ENCODE data around the gene IL27RA. TPM values are rescaled to one million over a fixed set of nuclear protein-coding genes. Genes with fewer than 3 reads are reported as not detected.

The IL27RA gene
- total RNA-seq, 1 experiment from 2014 or later, result 5.1 TPM

- DNase-seq (ENCODE audit: extremely low read depth, low read depth), result no peak
Observed at GRCh38 chr19:14081797-14082674, 50.5 kb downstream of the IL27RA start.

GRCh38 chr19:14082675-14082960 is 51.1 kb downstream of the IL27RA start:
- DNase-seq (ENCODE audit: extremely low read depth, low read depth), result no peak

GRCh38 chr19:14085309-14085995 is 53.9 kb downstream of the IL27RA start, which contains the start of gene C19orf67:
TSS of gene C19orf67 (minus strand) at chr19:14085783. CDS start at chr19:14085627, 156 bp downstream.
- DNase-seq (ENCODE audit: extremely low read depth, low read depth), result no peak

- no peak for DNase-seq (ENCODE audit: extremely low read depth, low read depth)
Observed at GRCh38 chr19:14086098-14086497, 54.5 kb downstream of the IL27RA start.

GRCh38 chr19:14088634-14089411 is 57.3 kb downstream of the IL27RA start:
- DNase-seq (ENCODE audit: extremely low read depth, low read depth), result no peak

- DNase-seq (ENCODE audit: extremely low read depth, low read depth), result no peak
Observed at GRCh38 chr19:14089412-14089661, 57.8 kb downstream of the IL27RA start.

GRCh38 chr19:14089662-14090508 is 58.3 kb downstream of the IL27RA start:
- no peak for DNase-seq (ENCODE audit: extremely low read depth, low read depth)

- DNase-seq (ENCODE audit: extremely low read depth, low read depth), result peak; percentile 77
Observed at GRCh38 chr19:14090509-14091080, 59.0 kb downstream of the IL27RA start, which contains the start of gene SAMD1. TSS of gene SAMD1 (minus strand) at chr19:14090751.

- no peak for DNase-seq (ENCODE audit: extremely low read depth, low read depth)
Observed at GRCh38 chr19:14091081-14091812, 59.7 kb downstream of the IL27RA start.

- no peak for DNase-seq (ENCODE audit: extremely low read depth, low read depth)
Observed at GRCh38 chr19:14091813-14092462, 60.4 kb downstream of the IL27RA start.

- no peak for DNase-seq (ENCODE audit: extremely low read depth, low read depth)
Observed at GRCh38 chr19:14093117-14093823, 61.7 kb downstream of the IL27RA start.

- DNase-seq (ENCODE audit: extremely low read depth, low read depth), result no peak
Observed at GRCh38 chr19:14094854-14095253, 63.3 kb downstream of the IL27RA start.

GRCh38 chr19:14096272-14096992 is 64.9 kb downstream of the IL27RA start:
- no peak for DNase-seq (ENCODE audit: extremely low read depth, low read depth)

- no peak for DNase-seq (ENCODE audit: extremely low read depth, low read depth)
Observed at GRCh38 chr19:14097532-14098151, 66.1 kb downstream of the IL27RA start.

- no peak for DNase-seq (ENCODE audit: extremely low read depth, low read depth)
Observed at GRCh38 chr19:14101003-14101545, 69.5 kb downstream of the IL27RA start.

GRCh38 chr19:14102102-14102696 is 70.6 kb downstream of the IL27RA start:
- DNase-seq (ENCODE audit: extremely low read depth, low read depth), result no peak

GRCh38 chr19:14102756-14103155 is 71.2 kb downstream of the IL27RA start:
- DNase-seq (ENCODE audit: extremely low read depth, low read depth), result no peak

All from NCI-H460 (cell line).